Esophagus squamous epithelium (tissue), 5 donors: Measurements from ENCODE around the gene MAP1B. TPM values are rescaled to one million over a fixed set of nuclear protein-coding genes. Genes with fewer than 3 reads are reported as not detected.

Experiments
- DNase-seq: peaks from one replicate; lab custom pipeline; 2025; lab: John Stamatoyannopoulos, UW
- H3K27ac ChIP-seq, 4 donors: fragments of 200-600 bp; sonication (generic); one replicate each; pipeline ENCODE4 v1.5.1; 2016 to 2019; ENCODE audit warnings: mild to moderate bottlenecking in 1 of 4
- H3K27me3 ChIP-seq, 4 donors: fragments of 200-600 bp; sonication (generic); 1 replicate in 3 of 4; 2 replicates in 1 of 4; pipeline versions ENCODE4 v1.5.1 to v1.6.0; 2017 to 2021; ENCODE audit warnings: antibody characterized with exemption in 1 of 4
- H3K36me3 ChIP-seq, 3 donors: fragments of 200-600 bp; sonication (generic); one replicate each; pipeline ENCODE4 v1.5.1; 2016 to 2019
- H3K4me1 ChIP-seq, 3 donors: fragments of 200-600 bp; sonication (generic); one replicate each; pipeline ENCODE4 v1.5.1; 2017 to 2019
- H3K4me3 ChIP-seq, 4 donors: fragments of 200-600 bp; sonication (generic); 1 replicate in 3 of 4; 2 replicates in 1 of 4; pipeline ENCODE4 v1.5.1; 2016 to 2019; ENCODE audit warnings: mild to moderate bottlenecking in 2 of 4, moderate library complexity in 1 of 4
- H3K9me3 ChIP-seq, 3 donors: fragments of 200-600 bp; sonication (generic); one replicate each; pipeline ENCODE4 v1.5.1; 2016 to 2019
- CTCF ChIP-seq, 6 experiments: fragments of 450-650 bp in 4 of 6; fragments of 200-600 bp in 2 of 6; sonication (generic) in 2 of 6; IDR thresholded peaks; one replicate each; pipeline ENCODE4 v1.5.1; 2016 to 2019; ENCODE audit warnings: antibody characterized with exemption in 6 of 6, mild to moderate bottlenecking in 4 of 6, moderate library complexity in 4 of 6
- POLR2A ChIP-seq, 4 donors: fragments of 450-650 bp; IDR thresholded peaks; one replicate each; pipeline ENCODE4 v1.6.1; 2017; ENCODE audit warnings: antibody characterized with exemption in 4 of 4, mild to moderate bottlenecking in 4 of 4, moderate library complexity in 3 of 4
- WGBS, 2 donors: methylation state at CpG; one replicate each; pipeline ENCODE4 v1.1.5; 2018; 5-methylcytosine and 5-hydroxymethylcytosine counted together
- intact Hi-C: fragments of 100-400 bp; cut with DNase I; formaldehyde crosslinking; loops from one replicate; pipeline ENCODE4 v1.15.0; 2022
- total RNA-seq, 4 donors: library from RNA; depleted of rRNA; stranded (reverse); fragments of >200 nt; gene quantifications; one replicate each; pipeline ENCODE4 v1.1.0, GENCODE V29; 2016
- donor health status: DM: yes; HTN: yes; CAD: no.

MAP1B gene
- total RNA-seq, 4 donors from 2014 or later: 8.2 to 180 (median 29.6) TPM

GRCh38 chr5:72244862-72245371 lies 137.6 kb downstream of the MAP1B start:
- intact Hi-C loops: loop anchor here (10.0 kb wide), 1 partner anchor 100 kb away; no protein-coding TSS in a partner anchor
- Histone ChIP-seq H3K27ac (peak overlapping the region in 3 of 4 donors; percentile 41 to 73 (median 67)), H3K4me1 (peaks cover 5 to 52% (median 19%) of the 10 kb centered on the region in 3 donors), H3K4me3 (no peak overlapping the region), H3K36me3 (peaks cover 0 to 8% (median 0%) of the 10 kb centered on the region in 3 donors), H3K9me3 (no peaks in the 10 kb centered on the region), H3K27me3 (no peaks in the 10 kb centered on the region)
- TF ChIP-seq POLR2A (IDR thresholded peaks at IDR 0.05) (no peak), CTCF (IDR thresholded peaks at IDR 0.05) (peak in 2 of 6 experiments; percentile 17 to 43)
- DNase-seq: no peak
- WGBS, 2 donors: 55 to 85% methylated on average over 2 of the region's 2 CpGs

GRCh38 chr5:72245546-72245945 lies 138.3 kb downstream of the MAP1B start:
- H3K27me3 ChIP-seq: no peaks in the 10 kb centered on the region
- H3K4me3 ChIP-seq: no peak overlapping the region
- TF ChIP-seq CTCF (IDR thresholded peaks at IDR 0.05) (no peak), POLR2A (IDR thresholded peaks at IDR 0.05) (no peak)
- peaks cover 0 to 8% (median 0%) of the 10 kb centered on the region in 3 donors for H3K36me3 ChIP-seq
- H3K27ac ChIP-seq: peak overlapping the region in 2 of 4 donors; percentile 67 to 73
- peaks cover 5 to 52% (median 19%) of the 10 kb centered on the region in 3 donors for H3K4me1 ChIP-seq
- WGBS, 2 donors: 50 to 52% methylated on average over 1 of the region's 1 CpG
- intact Hi-C loops: loop anchor here (10.0 kb wide), 1 partner anchor 101 kb away; no protein-coding TSS in a partner anchor
- no peak for DNase-seq
- no peaks in the 10 kb centered on the region for H3K9me3 ChIP-seq

- H3K27ac ChIP-seq: peak overlapping the region; percentile 13 to 73 (median 64)
Observed at GRCh38 chr5:72245951-72246532, 138.8 kb downstream of the MAP1B start.

GRCh38 chr5:72246954-72247442 lies 139.7 kb downstream of the MAP1B start:
- peaks cover 5 to 53% (median 19%) of the 10 kb centered on the region in 3 donors for H3K4me1 ChIP-seq
- no peak for DNase-seq
- TF ChIP-seq CTCF (IDR thresholded peaks at IDR 0.05): no peak
- no peak for TF ChIP-seq POLR2A (IDR thresholded peaks at IDR 0.05)
- no peaks in the 10 kb centered on the region for H3K9me3 ChIP-seq
- peak overlapping the region in 3 of 4 donors; percentile 62 to 73 (median 67) for H3K27ac ChIP-seq
- intact Hi-C loops: loop anchor here (10.0 kb wide), 1 partner anchor 102 kb away; no protein-coding TSS in a partner anchor
- H3K27me3 ChIP-seq: no peaks in the 10 kb centered on the region
- H3K4me3 ChIP-seq: no peak overlapping the region
- H3K36me3 ChIP-seq: no peaks in the 10 kb centered on the region
- 45 to 47% methylated on average over 4 of the region's 4 CpGs for WGBS, 2 donors

More at GRCh38 chr5:72245951-72246532, 138.8 kb downstream of the MAP1B start:
- no peak overlapping the region for H3K4me3 ChIP-seq
- 34 to 36% methylated on average over 3 of the region's 3 CpGs for WGBS, 2 donors
- H3K27me3 ChIP-seq: no peaks in the 10 kb centered on the region
- TF ChIP-seq POLR2A (IDR thresholded peaks at IDR 0.05) (no peak), CTCF (IDR thresholded peaks at IDR 0.05) (peak in 3 of 6 experiments; percentile 10 to 13 (median 12))
- DNase-seq: no peak
- H3K36me3 ChIP-seq: peaks cover 0 to 5% (median 0%) of the 10 kb centered on the region in 3 donors
- intact Hi-C loops: loop anchor here (10.0 kb wide), 1 partner anchor 101 kb away; no protein-coding TSS in a partner anchor
- H3K4me1 ChIP-seq: peaks cover 5 to 52% (median 19%) of the 10 kb centered on the region in 3 donors
- H3K9me3 ChIP-seq: no peaks in the 10 kb centered on the region
